Stimulated activated naive B cell treated with anti-CD40 and anti-IgM and Interleukin-4, amounts not matched to agents 10 μg/mL and 1 μg/mL and 100 μg/mL, for 72 hours (primary cell): ENCODE measurements around the gene HYI.
"Not testable (repeated sequence)": the region's sequence is repeated elsewhere in the genome, so short reads cannot be mapped to it uniquely, and the experiment has no call there.

Experiments
- ATAC-seq, 2 donors: fragments of 150-1000 bp; cut with Tn5 transposase; replicated peaks; 2 replicates each; pipeline ENCODE4 v1.10.0; 2021; ENCODE audit warnings: moderate library complexity in 1 of 2
- DNase-seq: peaks from one replicate; pipeline ENCODE4 v3.0.0; 2021
- H3K27ac Mint-ChIP-seq: one replicate; pipeline ENCODE4 v1.8.0; 2022; ENCODE audit warnings: mild to moderate bottlenecking, mixed read lengths
- H3K27me3 Mint-ChIP-seq, 2 donors: one replicate each; pipeline ENCODE4 v1.8.0; 2022; ENCODE audit warnings: mixed read lengths in 2 of 2
- H3K36me3 Mint-ChIP-seq, 2 donors: one replicate each; pipeline ENCODE4 v1.8.0; 2022; ENCODE audit warnings: mixed read lengths in 2 of 2, mild to moderate bottlenecking in 1 of 2
- H3K4me1 Mint-ChIP-seq, 2 donors: one replicate each; pipeline ENCODE4 v1.8.0; 2022; ENCODE audit warnings: mixed read lengths in 2 of 2, mild to moderate bottlenecking in 1 of 2
- H3K4me3 Mint-ChIP-seq, 2 donors: one replicate each; pipeline ENCODE4 v1.8.0; 2022; ENCODE audit warnings: mild to moderate bottlenecking in 2 of 2, mixed read lengths in 2 of 2, moderate library complexity in 1 of 2
- H3K9me3 Mint-ChIP-seq, 2 donors: one replicate each; pipeline ENCODE4 v1.8.0; 2022; ENCODE audit warnings: mixed read lengths in 2 of 2, mild to moderate bottlenecking in 1 of 2

HYI gene

DNA sequence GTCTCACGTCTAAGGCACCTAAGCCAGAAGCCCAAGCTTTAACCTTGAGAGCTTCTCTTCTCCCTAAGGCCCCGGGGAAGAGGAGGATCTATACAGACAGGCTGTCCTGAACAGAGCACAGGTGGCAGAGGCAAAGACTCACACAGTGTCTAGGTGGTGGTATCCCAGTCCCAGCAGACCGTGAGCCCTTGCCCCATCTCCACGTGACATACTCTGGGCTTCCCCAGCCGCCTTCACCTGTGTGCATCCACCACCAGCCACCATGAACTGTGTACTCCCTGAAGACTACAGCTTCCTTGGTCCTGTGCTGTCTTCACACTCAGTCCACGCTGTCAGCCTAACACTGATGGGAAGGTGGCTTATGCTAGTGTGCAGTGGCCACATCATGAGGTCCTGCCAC, 32.3 kb downstream of the HYI start:
- H3K4me1 Mint-ChIP-seq: no peaks in the 10 kb centered on the region
- H3K36me3 Mint-ChIP-seq: peaks cover 16 to 37% of the 10 kb centered on the region in 2 donors
- no peaks in the 10 kb centered on the region for H3K27me3 Mint-ChIP-seq
- H3K9me3 Mint-ChIP-seq: no peaks in the 10 kb centered on the region
- no peak for ATAC-seq
- peak overlapping the region; percentile 7 for H3K27ac Mint-ChIP-seq
- no peak overlapping the region for H3K4me3 Mint-ChIP-seq
- no peak for DNase-seq

DNA sequence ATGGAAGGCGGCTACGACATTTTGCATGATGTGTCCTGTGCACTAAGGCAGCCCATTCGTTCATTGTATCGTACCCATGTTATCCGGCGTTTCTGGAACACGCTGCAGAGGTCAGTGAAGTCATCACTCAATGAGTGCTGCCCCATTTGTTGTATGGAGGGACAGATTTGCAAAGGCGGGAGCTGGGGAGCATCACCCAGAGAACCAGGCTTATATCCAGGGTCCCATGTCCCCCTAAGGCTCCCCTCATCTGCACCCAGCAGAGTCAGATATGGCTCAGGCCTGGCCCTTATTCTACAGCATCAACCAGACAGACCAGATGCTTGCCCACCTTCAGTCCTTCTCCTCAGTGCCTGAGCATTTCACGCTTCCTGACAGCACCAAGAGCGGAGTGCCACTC, 32.9 kb downstream of the HYI start:
- no peak overlapping the region for H3K27ac Mint-ChIP-seq
- DNase-seq (no peak), ATAC-seq (no peak)
- H3K27me3 Mint-ChIP-seq: no peaks in the 10 kb centered on the region
- peaks cover 14 to 37% of the 10 kb centered on the region in 2 donors for H3K36me3 Mint-ChIP-seq
- H3K4me3 Mint-ChIP-seq: no peak overlapping the region
- no peaks in the 10 kb centered on the region for H3K4me1 Mint-ChIP-seq
- no peaks in the 10 kb centered on the region for H3K9me3 Mint-ChIP-seq

DNA sequence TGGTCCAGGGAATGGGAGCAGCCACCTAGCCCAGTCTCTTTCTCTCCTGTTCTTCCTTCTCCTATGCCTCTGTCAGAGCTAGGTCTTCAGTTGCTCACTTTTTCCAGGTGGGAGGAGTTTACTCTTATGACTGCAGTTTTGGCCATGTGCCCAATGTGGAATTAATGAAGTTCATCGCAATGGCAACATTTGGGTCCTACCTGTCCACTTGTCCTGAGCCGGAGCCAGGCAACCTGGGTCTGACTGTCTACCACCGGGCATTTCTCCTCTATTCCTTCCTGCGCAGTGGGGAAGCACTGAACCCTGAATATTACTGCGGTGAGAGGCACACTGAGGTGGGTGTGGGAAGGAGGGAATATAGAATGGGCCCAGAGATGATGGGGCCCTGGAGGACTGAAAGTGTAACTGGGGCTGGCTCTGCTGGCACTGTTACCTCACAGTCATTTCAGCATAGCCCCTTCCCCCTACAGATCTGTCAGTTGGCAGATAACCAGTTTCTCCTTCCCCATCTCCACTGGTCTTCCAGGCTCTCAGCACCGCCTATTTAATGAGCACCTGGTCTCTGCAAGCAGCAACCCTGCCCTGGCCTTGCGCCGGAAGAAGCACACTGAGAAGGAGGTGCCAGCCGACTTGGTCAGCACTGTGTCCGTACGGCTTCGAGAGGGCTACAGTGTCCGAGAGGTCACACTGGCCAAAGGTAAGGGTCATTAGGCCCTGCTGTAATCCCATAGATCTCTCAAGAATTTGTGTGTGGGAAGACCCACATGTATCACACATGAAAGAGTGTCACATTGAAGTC, 33.9 kb downstream of the HYI start:
- H3K9me3 Mint-ChIP-seq: no peaks in the 10 kb centered on the region
- H3K4me3 Mint-ChIP-seq: no peak overlapping the region
- DNase-seq (no peak), ATAC-seq (no peak)
- no peaks in the 10 kb centered on the region for H3K27me3 Mint-ChIP-seq
- peaks cover 17 to 35% of the 10 kb centered on the region in 2 donors for H3K36me3 Mint-ChIP-seq
- no peaks in the 10 kb centered on the region for H3K4me1 Mint-ChIP-seq
- no peak overlapping the region for H3K27ac Mint-ChIP-seq

DNA sequence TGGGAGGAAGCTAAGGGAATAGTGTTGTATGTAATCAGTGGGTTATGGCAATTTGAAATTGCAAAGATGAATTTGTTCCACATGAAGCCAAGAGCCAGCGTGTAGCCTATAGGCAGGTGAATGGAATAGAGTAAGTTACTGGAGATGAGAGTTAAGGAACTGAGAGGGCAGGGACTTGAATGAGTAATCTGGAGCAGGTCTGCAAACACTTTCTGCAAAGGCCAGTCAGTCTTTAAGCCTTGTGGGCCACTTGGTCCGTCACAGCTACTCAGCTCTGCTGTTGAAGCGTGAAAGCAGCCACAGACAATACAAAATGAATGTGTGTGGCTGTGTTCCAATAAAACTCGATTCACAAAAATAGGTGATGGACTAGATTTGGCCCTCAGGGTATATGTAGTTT, 34.9 kb downstream of the HYI start:
- no peak for DNase-seq
- no peak overlapping the region for H3K27ac Mint-ChIP-seq

DNA sequence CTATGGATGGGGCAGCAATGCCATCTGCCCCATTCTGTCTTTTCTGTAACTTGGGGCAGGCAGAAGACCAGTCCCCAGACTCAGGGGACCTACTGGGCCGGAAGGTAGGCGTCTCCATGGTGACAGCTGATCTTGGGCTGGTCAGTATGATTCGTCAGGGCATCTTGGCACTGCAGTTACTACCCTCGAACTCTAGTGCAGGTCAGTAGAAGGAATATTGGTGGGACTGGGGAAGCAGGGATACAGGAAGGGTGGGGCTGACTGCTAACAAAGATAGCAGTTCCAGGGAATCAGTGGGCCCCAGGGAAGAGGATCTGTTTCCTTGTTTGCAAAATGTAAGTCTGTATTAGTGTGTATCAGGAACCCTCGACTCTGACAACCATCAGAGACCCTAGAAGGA, 37.8 kb downstream of the HYI start:
- Mint-ChIP-seq H3K27ac (no peak overlapping the region), H3K9me3 (no peaks in the 10 kb centered on the region), H3K4me3 (no peak overlapping the region), H3K27me3 (no peaks in the 10 kb centered on the region), H3K36me3 (peaks cover 20 to 21% of the 10 kb centered on the region in 2 donors), H3K4me1 (no peaks in the 10 kb centered on the region)
- ATAC-seq (no peak), DNase-seq (no peak)

More for the DNA sequence above, 34.9 kb downstream of the HYI start:
- no peak overlapping the region for H3K4me3 Mint-ChIP-seq
- no peaks in the 10 kb centered on the region for H3K4me1 Mint-ChIP-seq
- ATAC-seq: peak; percentile 75 to 84
- H3K36me3 Mint-ChIP-seq: peaks cover 20 to 31% of the 10 kb centered on the region in 2 donors
- no peaks in the 10 kb centered on the region for H3K9me3 Mint-ChIP-seq
- no peaks in the 10 kb centered on the region for H3K27me3 Mint-ChIP-seq

DNA sequence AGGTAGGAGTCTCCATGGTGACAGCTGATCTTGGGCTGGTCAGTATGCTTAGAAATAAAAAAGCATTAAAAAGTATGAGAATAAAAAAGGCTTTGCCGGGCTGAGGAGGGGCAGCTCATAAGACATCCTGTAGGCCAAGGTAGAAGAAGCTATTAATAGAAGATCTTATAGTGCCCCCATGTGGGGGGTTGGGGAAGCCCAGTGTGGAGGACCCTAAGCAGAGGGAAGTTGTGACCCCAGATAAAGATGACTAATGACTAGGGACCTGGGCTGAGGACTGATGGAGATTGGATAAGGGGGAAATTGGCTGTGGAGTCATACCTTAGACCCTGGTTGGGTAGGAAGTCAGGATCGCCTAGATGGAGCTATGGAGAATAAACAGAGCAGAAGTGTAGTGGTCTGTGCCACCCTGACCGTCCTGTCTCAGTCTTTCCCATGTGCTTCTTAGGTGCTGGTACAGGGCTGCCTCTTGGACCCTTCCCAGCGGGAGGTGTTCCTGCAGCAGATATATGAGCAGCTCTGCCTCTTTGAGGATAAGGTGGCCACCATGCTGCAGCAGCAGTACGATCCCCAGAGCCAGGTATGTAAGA, 39.0 kb downstream of the HYI start:
- peak; percentile 47 for DNase-seq
- no peaks in the 10 kb centered on the region for H3K4me1 Mint-ChIP-seq

DNA sequence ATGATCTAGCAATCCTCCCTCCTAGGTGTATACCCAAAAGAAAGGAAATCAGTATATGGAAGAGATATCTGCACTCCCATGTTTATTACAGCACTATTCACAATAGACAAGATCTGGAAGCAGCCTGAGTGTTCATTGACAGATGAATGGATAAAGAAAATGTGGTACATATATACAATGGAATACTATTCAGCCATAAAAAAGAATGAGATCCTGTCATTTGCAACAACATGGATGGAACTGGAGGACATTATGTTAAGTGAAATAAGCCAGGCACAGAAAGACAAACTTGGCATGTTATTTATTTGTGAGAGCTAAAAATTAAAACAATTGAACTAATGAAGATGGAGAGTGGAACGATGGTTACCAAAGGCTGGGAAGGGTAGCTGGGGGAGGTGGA, 40.3 kb downstream of the HYI start:
- not testable (repeated sequence) for H3K27me3 Mint-ChIP-seq, H3K4me1 Mint-ChIP-seq, DNase-seq, H3K4me3 Mint-ChIP-seq, ATAC-seq, H3K9me3 Mint-ChIP-seq, H3K27ac Mint-ChIP-seq
- peaks cover 25 to 35% of the 10 kb centered on the region in 2 donors for H3K36me3 Mint-ChIP-seq

More for the DNA sequence above, 39.0 kb downstream of the HYI start:
- Mint-ChIP-seq H3K36me3 (peaks cover 17 to 25% of the 10 kb centered on the region in 2 donors), H3K27ac (peak overlapping the region; percentile 26), H3K4me3 (no peak overlapping the region), H3K27me3 (no peaks in the 10 kb centered on the region), H3K9me3 (no peaks in the 10 kb centered on the region)
- ATAC-seq: peak; percentile 84 to 90

DNA sequence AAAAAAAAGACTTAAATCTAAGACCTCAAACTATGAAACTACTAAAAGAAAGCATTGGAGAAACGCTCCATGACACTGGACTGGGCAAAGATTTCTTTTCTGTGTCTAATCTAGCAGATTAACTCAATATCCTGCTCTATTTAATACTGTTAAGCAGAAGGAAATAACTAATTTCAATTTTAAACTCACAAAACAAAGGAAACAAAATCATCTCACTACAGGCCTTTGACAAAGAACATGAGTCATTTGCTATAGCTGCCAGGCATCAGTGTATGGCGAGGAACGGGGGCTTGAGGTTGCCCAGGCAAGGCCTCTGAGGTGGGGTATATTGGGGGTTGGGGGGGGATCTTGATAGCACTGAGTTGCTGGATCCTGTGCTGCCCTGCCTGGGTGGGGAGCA, 43.2 kb downstream of the HYI start:
- Mint-ChIP-seq H3K4me1 (peaks cover 0 to 2% of the 10 kb centered on the region in 2 donors), H3K4me3 (no peak overlapping the region), H3K9me3 (no peaks in the 10 kb centered on the region), H3K36me3 (peaks cover 34 to 50% of the 10 kb centered on the region in 2 donors), H3K27ac (no peak overlapping the region), H3K27me3 (no peaks in the 10 kb centered on the region)
- no peak for DNase-seq
- ATAC-seq: no peak

DNA sequence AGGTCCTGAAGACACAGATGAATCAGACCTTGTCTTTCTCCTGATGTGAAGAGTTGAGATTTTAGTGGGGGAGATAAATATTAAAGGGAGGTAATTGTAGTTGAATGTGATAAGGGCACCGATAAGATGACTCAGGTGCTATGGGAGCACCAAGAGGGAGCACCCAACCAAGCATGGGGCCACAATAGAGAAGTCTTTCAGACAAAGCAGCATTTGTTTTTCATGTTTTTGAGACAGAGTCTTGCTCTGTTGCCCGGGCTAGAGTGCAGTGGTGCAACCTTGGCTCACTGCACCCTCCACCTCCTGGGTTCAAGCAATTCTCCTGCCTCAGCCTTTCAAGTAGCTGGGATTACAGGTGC, 47.9 kb downstream of the HYI start:
- Mint-ChIP-seq H3K9me3 (no peaks in the 10 kb centered on the region), H3K4me1 (peaks cover 13% of the 10 kb centered on the region in 2 donors), H3K4me3 (no peak overlapping the region), H3K27ac (no peak overlapping the region), H3K36me3 (peaks cover 40 to 57% of the 10 kb centered on the region in 2 donors), H3K27me3 (no peaks in the 10 kb centered on the region)
- no peak for DNase-seq
- no peak for ATAC-seq

DNA sequence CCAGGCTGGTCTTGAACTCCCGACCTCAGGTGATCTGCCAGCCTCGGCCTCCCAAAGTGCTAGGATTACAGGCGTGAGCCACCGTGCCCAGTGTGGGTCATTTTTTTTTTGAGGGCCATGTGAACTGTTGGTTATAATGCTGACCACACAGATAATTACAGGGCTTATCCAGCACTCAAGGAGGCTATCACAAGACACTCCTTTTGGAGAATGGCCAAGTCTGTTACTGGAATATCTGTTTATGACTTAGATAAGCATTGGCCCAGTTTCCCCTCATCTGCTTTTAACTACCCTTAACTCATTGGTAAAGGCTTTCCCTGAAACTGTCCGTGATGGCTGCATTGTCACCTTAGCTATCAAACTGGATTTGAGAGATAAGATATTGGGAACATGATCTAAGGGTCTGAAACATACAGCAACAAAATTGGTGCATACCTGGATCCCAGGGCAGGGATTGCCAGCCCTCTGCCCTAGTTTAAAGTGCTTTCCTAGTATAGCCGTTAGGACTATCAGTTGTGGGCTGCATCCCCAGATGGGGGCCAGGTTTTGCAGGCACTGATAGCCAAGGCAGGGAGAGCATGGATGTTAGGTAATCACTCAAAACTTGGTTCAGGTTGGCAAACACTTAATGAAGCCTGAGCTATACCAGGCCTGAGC, 48.4 kb downstream of the HYI start:
- ATAC-seq (no peak), DNase-seq (no peak)
- Mint-ChIP-seq H3K4me1 (peaks cover 13 to 14% of the 10 kb centered on the region in 2 donors), H3K27me3 (no peaks in the 10 kb centered on the region), H3K4me3 (no peak overlapping the region), H3K36me3 (peaks cover 40 to 58% of the 10 kb centered on the region in 2 donors), H3K27ac (no peak overlapping the region), H3K9me3 (no peaks in the 10 kb centered on the region)

DNA sequence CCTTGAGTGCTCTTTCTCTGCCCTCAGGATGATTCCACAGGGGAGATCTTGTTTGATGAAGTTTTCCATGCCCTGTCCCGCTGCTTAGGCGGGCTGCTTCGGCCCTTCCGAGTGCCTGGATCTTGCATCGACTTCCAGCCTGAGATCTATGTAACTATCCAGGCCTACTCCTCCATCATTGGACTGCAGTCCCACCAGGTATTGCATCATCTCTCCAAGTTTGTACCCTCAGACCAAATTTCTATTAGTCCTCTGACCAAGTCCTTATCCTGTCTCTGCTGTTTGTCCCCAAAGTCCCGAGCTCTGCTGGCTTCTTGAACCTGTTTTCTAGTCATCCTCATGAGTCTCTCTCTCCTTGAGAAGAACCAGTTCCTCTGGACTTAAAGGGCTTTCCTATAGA, 49.4 kb downstream of the HYI start:
- peaks cover 13 to 16% of the 10 kb centered on the region in 2 donors for H3K4me1 Mint-ChIP-seq
- DNase-seq (no peak), ATAC-seq (no peak)
- H3K27ac Mint-ChIP-seq: no peak overlapping the region
- no peak overlapping the region for H3K4me3 Mint-ChIP-seq
- no peaks in the 10 kb centered on the region for H3K9me3 Mint-ChIP-seq
- no peaks in the 10 kb centered on the region for H3K27me3 Mint-ChIP-seq
- peaks cover 39 to 56% of the 10 kb centered on the region in 2 donors for H3K36me3 Mint-ChIP-seq

DNA sequence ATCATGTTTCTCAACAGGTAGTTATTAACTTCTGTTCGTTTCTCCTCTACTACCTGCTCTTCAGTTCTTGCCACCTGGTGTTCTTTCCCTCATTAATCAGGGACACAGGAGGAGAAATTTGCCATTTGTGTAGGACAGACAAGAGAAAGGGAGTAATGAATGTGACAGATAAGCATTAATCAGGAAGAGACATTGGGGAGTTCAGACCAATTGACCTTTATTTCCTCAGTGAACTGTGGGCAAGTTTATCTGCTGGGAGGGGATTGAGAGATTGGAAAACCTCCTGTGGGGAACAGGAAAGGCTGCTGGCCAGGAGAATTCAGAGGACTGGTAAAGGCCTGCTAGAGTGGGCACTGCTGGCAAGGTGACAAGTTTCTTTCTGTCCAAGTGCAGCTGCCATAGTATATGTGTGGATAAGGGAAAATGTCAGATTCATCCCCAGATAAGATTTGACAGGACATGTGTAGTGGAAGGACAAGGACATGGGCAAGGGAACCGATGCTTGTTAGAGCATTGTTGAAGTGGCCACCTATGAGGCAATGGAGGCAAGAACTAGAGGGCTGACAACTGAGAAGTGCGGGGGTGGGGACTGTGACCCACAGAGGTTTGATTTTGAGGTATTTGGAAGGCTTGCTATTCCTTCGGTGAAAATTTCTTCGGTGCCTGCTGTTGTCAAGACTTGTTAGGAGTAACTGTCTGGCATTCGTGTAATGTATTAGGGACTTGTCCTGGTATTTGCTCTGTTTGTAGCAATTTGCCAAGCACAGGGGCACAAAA, 51.5 kb downstream of the HYI start:
- H3K27me3 Mint-ChIP-seq: no peaks in the 10 kb centered on the region
- H3K4me1 Mint-ChIP-seq: peaks cover 13 to 16% of the 10 kb centered on the region in 2 donors

More for the DNA sequence above, 51.5 kb downstream of the HYI start:
- H3K36me3 Mint-ChIP-seq: peaks cover 32 to 57% of the 10 kb centered on the region in 2 donors
- H3K9me3 Mint-ChIP-seq: no peaks in the 10 kb centered on the region
- ATAC-seq (no peak), DNase-seq (no peak)
- peak overlapping the region; percentile 7 for H3K27ac Mint-ChIP-seq
- no peak overlapping the region for H3K4me3 Mint-ChIP-seq
